ENCODE data around the gene ORAI3.

DNA sequence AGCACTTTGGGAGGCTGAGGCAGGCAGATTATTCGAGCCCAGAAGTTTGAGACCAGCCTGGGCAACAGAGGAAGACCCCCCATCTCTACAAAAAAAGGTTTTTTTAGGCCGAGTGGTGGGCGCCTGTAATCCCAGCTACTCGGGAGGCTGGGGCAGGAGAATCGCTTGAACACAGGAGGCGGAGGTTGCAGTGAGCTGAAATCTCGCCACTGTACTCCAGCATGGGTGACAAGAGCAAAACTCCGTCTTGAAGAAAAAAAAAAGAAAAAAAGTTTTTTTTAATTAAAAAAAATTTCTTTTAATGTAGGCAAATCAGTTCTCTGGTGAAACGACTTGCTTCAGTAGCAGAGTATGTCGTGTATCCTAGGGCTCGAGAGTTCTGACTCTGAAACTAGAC is 47.1 kb downstream of the ORAI3 start:
- TF ChIP-seq, protein P1, sequence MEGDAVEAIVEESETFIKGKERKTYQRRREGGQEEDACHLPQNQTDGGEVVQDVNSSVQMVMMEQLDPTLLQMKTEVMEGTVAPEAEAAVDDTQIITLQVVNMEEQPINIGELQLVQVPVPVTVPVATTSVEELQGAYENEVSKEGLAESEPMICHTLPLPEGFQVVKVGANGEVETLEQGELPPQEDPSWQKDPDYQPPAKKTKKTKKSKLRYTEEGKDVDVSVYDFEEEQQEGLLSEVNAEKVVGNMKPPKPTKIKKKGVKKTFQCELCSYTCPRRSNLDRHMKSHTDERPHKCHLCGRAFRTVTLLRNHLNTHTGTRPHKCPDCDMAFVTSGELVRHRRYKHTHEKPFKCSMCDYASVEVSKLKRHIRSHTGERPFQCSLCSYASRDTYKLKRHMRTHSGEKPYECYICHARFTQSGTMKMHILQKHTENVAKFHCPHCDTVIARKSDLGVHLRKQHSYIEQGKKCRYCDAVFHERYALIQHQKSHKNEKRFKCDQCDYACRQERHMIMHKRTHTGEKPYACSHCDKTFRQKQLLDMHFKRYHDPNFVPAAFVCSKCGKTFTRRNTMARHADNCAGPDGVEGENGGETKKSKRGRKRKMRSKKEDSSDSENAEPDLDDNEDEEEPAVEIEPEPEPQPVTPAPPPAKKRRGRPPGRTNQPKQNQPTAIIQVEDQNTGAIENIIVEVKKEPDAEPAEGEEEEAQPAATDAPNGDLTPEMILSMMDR (conservative IDR thresholded peaks at IDR 0.05; ENCODE audit: low read depth, low read length), result no peak
- no peak for TF ChIP-seq EZH2phosphoT487 (IDR thresholded peaks at IDR 0.05; ENCODE audit: borderline replicate concordance, low read length)
